ENCODE measurements around the gene HTRA3. TPM values are rescaled to one million over a fixed set of nuclear protein-coding genes. Genes with fewer than 3 reads are reported as not detected.

Gene HTRA3
- total RNA-seq, 1 experiment from 2014 or later: 2.8 TPM

GRCh38 chr4:8258552-8259212, 10.9 kb upstream of the HTRA3 start:
- H3K9ac ChIP-seq (ENCODE audit: low read length): no peak overlapping the region
- H3K27ac ChIP-seq (ENCODE audit: low read length): no peak overlapping the region
- ATAC-seq (no peak), DNase-seq (no peak)
- no peaks in the 10 kb centered on the region for H3K36me3 ChIP-seq (ENCODE audit: low read depth, low read length)
- TF ChIP-seq CTCF (conservative IDR thresholded peaks at IDR 0.05; ENCODE audit: low read depth, low read length): no peak
- no peak for TF ChIP-seq EZH2 (IDR thresholded peaks at IDR 0.05; ENCODE audit: low read length, unreplicated experiment)
- TF ChIP-seq EZH2phosphoT487 (IDR thresholded peaks at IDR 0.05; ENCODE audit: borderline replicate concordance, low read length): no peak
- ChIA-PET CTCF (no interaction called here), POLR2A (ENCODE audit: unreplicated experiment) (no interaction called here)
- no TSS peak for BruUV-seq (replicated peaks)
- no peak overlapping the region for H3K4me3 ChIP-seq (ENCODE audit: low read length)
- no peak overlapping the region for H2AFZ ChIP-seq (ENCODE audit: low read length)
- no peaks in the 10 kb centered on the region for H3K79me2 ChIP-seq (ENCODE audit: low read length)
- no peaks in the 10 kb centered on the region for H3F3A ChIP-seq (ENCODE audit: low read length, unreplicated experiment)
- 0 out of 2 replicates have a peak, but pooled peaks cover 7% of the 10 kb centered on the region for H3K4me1 ChIP-seq (ENCODE audit: insufficient read depth, low read length)
- intact Hi-C loops (cut with micrococcal nuclease): no loop called here
- no peaks in the 10 kb centered on the region for H3K9me2 ChIP-seq (replicated peaks; ENCODE audit: low read length)
- no peak overlapping the region for H3K4me2 ChIP-seq (ENCODE audit: low read length)
- H3K27me3 ChIP-seq (ENCODE audit: low read length): no peaks in the 10 kb centered on the region
- no peaks in the 10 kb centered on the region for H3K9me3 ChIP-seq (ENCODE audit: low read length)
- no peaks in the 10 kb centered on the region for H4K20me1 ChIP-seq (ENCODE audit: low read length)

- no peak overlapping the region for H3K9ac ChIP-seq (ENCODE audit: low read length)
- intact Hi-C loops (cut with micrococcal nuclease): no loop called here
- no peak overlapping the region for H3K4me2 ChIP-seq (ENCODE audit: low read length)
- no peaks in the 10 kb centered on the region for H3K9me3 ChIP-seq (ENCODE audit: low read length)
- H2AFZ ChIP-seq (ENCODE audit: low read length): no peak overlapping the region
- H3K79me2 ChIP-seq (ENCODE audit: low read length): no peaks in the 10 kb centered on the region
- CTCF ChIA-PET: no interaction called here
- H4K20me1 ChIP-seq (ENCODE audit: low read length): no peaks in the 10 kb centered on the region
- DNase-seq: no peak
- H3F3A ChIP-seq (ENCODE audit: low read length, unreplicated experiment): no peaks in the 10 kb centered on the region
- no peak for ATAC-seq
- H3K36me3 ChIP-seq (ENCODE audit: low read depth, low read length): no peaks in the 10 kb centered on the region
- POLR2A ChIA-PET (ENCODE audit: unreplicated experiment): no interaction called here
- BruUV-seq (replicated peaks): no TSS peak
- H3K4me1 ChIP-seq (ENCODE audit: insufficient read depth, low read length): 0 out of 2 replicates have a peak, but pooled peaks cover 7% of the 10 kb centered on the region
- TF ChIP-seq EZH2 (IDR thresholded peaks at IDR 0.05; ENCODE audit: low read length, unreplicated experiment) (no peak), CTCF (conservative IDR thresholded peaks at IDR 0.05; ENCODE audit: low read depth, low read length) (no peak), EZH2phosphoT487 (IDR thresholded peaks at IDR 0.05; ENCODE audit: borderline replicate concordance, low read length) (no peak)
- no peak overlapping the region for H3K4me3 ChIP-seq (ENCODE audit: low read length)
- no peaks in the 10 kb centered on the region for H3K9me2 ChIP-seq (replicated peaks; ENCODE audit: low read length)
- no peak overlapping the region for H3K27ac ChIP-seq (ENCODE audit: low read length)
- H3K27me3 ChIP-seq (ENCODE audit: low read length): no peaks in the 10 kb centered on the region
These were observed 9.7 kb upstream of the HTRA3 start for GRCh38 chr4:8259743-8260430.

- H3K4me2 ChIP-seq (ENCODE audit: low read length): no peak overlapping the region
- H3K27me3 ChIP-seq (ENCODE audit: low read length): no peaks in the 10 kb centered on the region
- no peaks in the 10 kb centered on the region for H3K36me3 ChIP-seq (ENCODE audit: low read depth, low read length)
- H4K20me1 ChIP-seq (ENCODE audit: low read length): no peaks in the 10 kb centered on the region
- H3K9me3 ChIP-seq (ENCODE audit: low read length): no peaks in the 10 kb centered on the region
- H3K79me2 ChIP-seq (ENCODE audit: low read length): no peaks in the 10 kb centered on the region
- H3F3A ChIP-seq (ENCODE audit: low read length, unreplicated experiment): no peaks in the 10 kb centered on the region
- H3K4me1 ChIP-seq (ENCODE audit: insufficient read depth, low read length): 0 out of 2 replicates have a peak, but pooled peaks cover 7% of the 10 kb centered on the region
- POLR2A ChIA-PET (ENCODE audit: unreplicated experiment): no interaction called here
- CTCF ChIA-PET: no interaction called here
- BruUV-seq (replicated peaks): no TSS peak
- no peak overlapping the region for H3K9ac ChIP-seq (ENCODE audit: low read length)
- H3K27ac ChIP-seq (ENCODE audit: low read length): no peak overlapping the region
- TF ChIP-seq CTCF (conservative IDR thresholded peaks at IDR 0.05; ENCODE audit: low read depth, low read length) (no peak), EZH2 (IDR thresholded peaks at IDR 0.05; ENCODE audit: low read length, unreplicated experiment) (no peak), EZH2phosphoT487 (IDR thresholded peaks at IDR 0.05; ENCODE audit: borderline replicate concordance, low read length) (no peak)
- no peak overlapping the region for H3K4me3 ChIP-seq (ENCODE audit: low read length)
- ATAC-seq (peak; percentile 86), DNase-seq (peak; percentile 79)
- H2AFZ ChIP-seq (ENCODE audit: low read length): no peak overlapping the region
- H3K9me2 ChIP-seq (replicated peaks; ENCODE audit: low read length): no peaks in the 10 kb centered on the region
- intact Hi-C loops (cut with micrococcal nuclease): no loop called here
These were observed 8.9 kb upstream of the HTRA3 start for GRCh38 chr4:8260656-8261111.
